ENCODE results near the gene OR8B12.
"Not testable (repeated sequence)": the region's sequence is repeated elsewhere in the genome, so short reads cannot be mapped to it uniquely, and the experiment has no call there.

OR8B12 gene

DNA sequence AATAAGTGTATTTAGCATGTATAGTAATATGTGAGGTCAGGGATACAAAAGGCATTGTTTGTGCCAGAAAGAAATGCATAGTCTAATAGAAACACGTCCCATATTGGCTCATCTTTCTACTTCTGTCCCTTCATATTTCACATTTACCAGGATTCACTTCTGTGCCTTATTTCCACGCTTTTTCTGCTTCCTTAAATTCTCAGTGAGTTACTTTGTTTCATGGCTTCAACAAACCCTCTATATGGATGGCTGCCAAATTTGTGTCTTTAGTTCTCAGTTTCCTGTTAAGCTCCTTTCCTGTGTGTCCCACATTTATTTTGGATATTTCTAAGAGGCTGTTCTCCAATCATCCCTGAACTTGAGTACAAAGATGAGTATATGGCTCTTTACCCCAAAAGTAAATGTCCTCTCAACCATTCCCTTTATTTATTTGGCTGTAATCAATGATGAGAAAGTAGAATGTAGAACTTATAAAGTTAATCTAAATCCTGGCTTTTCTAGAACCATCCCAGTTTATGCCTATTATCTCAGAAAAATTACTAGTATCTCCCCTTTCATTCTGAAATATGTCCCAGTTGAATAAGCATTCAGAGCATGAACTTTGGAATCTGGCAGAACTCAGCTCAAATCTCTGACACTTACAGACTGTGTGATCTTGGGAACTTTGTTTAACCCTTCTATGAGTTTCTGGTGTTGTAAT lies 23.5 kb downstream of the OR8B12 start:
- DNase-seq: no peak

- DNase-seq: peak; percentile 56
Measured at GRCh38 chr11:124518989-124519451, 24.4 kb downstream of the OR8B12 start.

DNA sequence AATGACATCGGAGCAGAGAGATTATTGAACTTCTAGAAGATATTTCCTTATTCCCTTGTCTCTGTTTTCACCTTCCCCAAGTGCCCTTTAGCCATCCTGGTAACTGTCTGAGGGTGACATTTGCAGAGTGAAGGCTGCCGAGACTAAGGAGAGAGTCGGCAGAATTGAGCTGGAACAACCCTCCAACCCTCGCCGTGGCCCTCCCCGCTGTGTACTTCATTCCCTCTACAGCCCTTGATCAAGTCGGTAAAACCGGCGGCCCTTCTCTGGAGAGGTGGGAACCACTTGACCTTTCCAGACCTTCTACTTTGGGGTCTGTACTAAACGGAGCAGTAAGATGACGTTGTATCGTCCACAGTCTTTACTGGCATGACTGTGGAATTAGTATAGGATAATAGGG lies 26.1 kb downstream of the OR8B12 start:
- peak; percentile 52 for DNase-seq

DNA sequence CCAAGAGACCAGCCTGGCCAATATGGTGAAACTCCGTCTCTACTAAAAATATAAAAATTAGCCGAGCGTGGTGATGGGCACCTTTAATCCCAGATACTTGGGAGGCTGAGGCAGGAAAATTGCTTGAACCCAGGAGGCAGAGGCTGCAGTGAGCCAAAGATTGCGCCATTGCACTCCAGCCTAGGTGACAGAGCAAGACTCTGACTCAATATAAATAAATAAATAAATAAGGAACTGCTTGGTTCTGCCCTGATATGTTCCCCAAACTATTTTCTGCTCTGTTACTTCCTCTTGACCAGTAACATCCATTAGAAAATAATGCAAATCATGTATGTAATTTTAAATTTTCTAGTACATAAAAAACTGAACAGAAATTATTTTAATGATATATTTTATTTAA lies 28.8 kb downstream of the OR8B12 start:
- DNase-seq: not testable (repeated sequence)

DNA sequence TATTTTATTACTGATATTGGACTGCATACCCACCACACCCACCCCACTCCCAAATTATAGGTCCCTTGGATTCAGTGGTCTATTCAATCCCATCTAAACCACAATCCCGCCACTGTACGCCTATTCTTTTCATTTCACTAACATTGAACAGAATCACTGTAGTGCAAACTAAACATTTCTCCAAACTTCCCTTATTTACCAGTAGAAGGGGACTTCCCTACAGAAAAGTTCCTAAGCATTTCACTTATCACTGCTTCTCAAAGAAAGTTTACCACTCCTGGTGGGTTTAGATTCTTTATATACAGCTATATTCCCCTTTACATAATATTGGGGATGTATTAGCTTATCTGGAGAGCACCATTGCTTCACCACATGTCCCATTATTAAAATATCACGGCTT lies 29.3 kb downstream of the OR8B12 start:
- DNase-seq: no peak

DNA sequence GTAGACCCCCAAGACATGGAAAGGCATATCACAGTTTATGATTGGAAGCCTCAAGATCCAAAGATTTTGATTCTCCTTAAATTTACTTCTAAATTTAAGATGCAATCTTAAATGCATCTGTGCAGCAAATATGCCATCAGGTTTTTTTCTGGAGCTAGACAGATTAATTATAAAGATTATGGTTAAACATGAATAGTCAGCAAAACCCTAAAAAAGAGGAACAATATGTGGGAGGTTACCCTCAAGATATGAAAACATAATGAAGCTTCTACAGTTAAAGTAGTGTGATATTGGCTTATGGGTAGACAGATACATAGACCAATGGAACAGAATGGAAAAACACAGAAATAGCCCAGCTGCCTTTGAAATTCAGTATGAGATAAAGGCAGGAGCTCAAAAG lies 31.7 kb downstream of the OR8B12 start:
- DNase-seq: no peak

DNA sequence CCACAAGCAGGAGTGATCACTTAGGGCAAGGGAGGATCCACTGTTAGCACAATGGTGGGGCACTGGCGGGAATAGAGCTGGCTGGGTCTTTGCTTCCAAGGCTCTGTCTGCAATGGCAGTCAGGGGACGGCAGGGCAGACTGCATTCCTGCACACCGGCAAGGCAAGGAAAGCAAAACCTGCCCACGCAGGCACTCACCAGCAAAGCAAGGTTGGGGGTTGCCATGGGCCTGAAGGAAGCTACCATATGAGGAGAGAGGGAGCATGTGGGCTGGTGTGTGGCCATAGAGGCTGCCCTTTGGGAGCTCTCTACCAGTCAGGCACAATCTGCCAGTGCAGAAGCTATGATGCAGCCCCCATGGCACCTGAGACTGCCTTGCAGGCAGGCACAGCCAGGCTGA lies 33.2 kb downstream of the OR8B12 start:
- no peak for DNase-seq

DNA sequence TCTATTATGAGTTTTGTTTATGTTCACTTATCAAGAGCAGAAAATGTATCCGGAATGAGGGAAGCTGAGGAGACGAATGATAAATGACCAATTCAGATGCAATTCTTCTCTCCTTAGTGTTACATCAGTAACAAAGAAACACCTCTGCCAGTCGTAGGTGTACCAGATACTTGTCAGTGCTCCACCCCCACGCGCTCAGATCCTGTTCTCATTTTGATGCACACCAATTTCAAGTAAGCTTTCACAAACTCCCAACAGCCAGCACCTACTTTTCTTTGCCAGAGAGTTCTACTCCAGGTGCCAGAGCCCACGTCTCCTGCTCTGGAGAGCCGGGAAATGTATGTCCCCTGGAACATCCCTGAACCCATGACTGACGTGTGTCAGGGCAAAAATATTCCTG lies 43.7 kb downstream of the OR8B12 start:
- no peak for DNase-seq

DNA sequence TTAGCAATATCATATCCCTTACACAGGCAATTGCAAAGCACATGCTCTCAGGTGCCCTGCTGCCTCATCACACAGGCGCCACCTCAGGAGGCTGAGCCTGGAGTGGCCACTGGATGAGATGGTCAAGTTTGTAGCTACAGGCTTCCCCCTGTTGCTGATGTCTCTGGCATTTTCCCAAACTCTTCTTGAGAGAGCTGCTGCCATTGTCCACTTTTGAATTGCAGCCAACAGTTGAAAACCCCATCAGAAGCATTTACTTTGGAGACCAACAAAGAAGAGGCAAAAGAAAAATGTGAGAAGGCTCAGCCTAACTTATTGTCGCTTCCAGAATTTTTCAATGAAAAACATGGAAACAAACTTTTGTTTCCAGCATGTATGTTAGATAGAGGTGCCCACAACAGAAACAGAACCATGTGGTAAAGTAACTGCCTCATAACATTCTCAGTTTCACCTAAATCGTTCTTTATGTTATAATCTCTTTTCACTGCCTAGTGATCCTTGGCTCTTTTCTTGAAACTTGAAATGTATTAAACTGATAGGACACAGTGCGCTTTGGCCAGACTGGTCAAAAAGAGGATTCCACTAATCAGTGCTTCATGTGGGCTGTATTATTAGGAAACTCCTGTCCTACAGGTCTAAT lies 50.3 kb downstream of the OR8B12 start:
- DNase-seq: no peak

Data from DMS53 (cell line).